ENCODE results near the gene ASAP3.
A peak's percentile ranks its signal among the peaks of the same experiment; 100 is the strongest.

ASAP3 gene

GRCh38 chr1:23403735-23404486 lies 80.1 kb downstream of the ASAP3 start (continued):
- TF ChIP-seq ZNF324 (tag by site-specific recombination; IDR thresholded peaks at IDR 0.05) (peak; percentile 43; the same call in 1 of the 2 replicates), KLF1 (tag by site-specific recombination; IDR thresholded peaks at IDR 0.05) (no peak; the same call in 1 of the 2 replicates), INSM2 (tag by site-specific recombination; IDR thresholded peaks at IDR 0.05) (peak; percentile 86), ZNF529 (tag by site-specific recombination; IDR thresholded peaks at IDR 0.05; ENCODE audit: insufficient replicate concordance) (no peak), ZNF311 (tag by site-specific recombination; IDR thresholded peaks at IDR 0.05; ENCODE audit: borderline replicate concordance) (no peak), ZNF19 (tag by site-specific recombination; IDR thresholded peaks at IDR 0.05; ENCODE audit: low read depth) (no peak), ZNF600 (tag by site-specific recombination; IDR thresholded peaks at IDR 0.05) (peak; percentile 97), HOXA7 (CRISPR knock-in tag; IDR thresholded peaks at IDR 0.05; ENCODE audit: borderline replicate concordance) (no peak), ZNF302 (tag by site-specific recombination; IDR thresholded peaks at IDR 0.05; ENCODE audit: low read depth) (no peak), PBX3 (CRISPR knock-in tag; IDR thresholded peaks at IDR 0.05) (no peak), ZNF514 (tag by site-specific recombination; IDR thresholded peaks at IDR 0.05) (no peak), ZNF791 (tag by site-specific recombination; IDR thresholded peaks at IDR 0.05) (no peak), ZNF140 (tag by site-specific recombination; IDR thresholded peaks at IDR 0.05) (no peak), HOXD13 (CRISPR knock-in tag; IDR thresholded peaks at IDR 0.05; ENCODE audit: borderline replicate concordance) (no peak), KLF16 (tag by site-specific recombination; IDR thresholded peaks at IDR 0.05) (peak; percentile 18; the same call in 1 of the 2 replicates), ZNF510 (tag by site-specific recombination; IDR thresholded peaks at IDR 0.05; ENCODE audit: insufficient replicate concordance) (no peak), ZFHX2 (tag by site-specific recombination; conservative IDR thresholded peaks at IDR 0.05) (peak; percentile 32; the same call in 1 of the 2 replicates), ZNF133 (tag by site-specific recombination; IDR thresholded peaks at IDR 0.05) (no peak), WT1 (tag by site-specific recombination; IDR thresholded peaks at IDR 0.05) (no peak), PRDM10 (tag by site-specific recombination; IDR thresholded peaks at IDR 0.05) (peak; percentile 98), ZFP41 (tag by site-specific recombination; IDR thresholded peaks at IDR 0.05; ENCODE audit: borderline replicate concordance) (no peak), ZNF391 (tag by site-specific recombination; IDR thresholded peaks at IDR 0.05; ENCODE audit: borderline replicate concordance, low read depth) (no peak), ZNF16 (tag by site-specific recombination; IDR thresholded peaks at IDR 0.05; ENCODE audit: low read depth) (no peak), ZNF670 (tag by site-specific recombination; IDR thresholded peaks at IDR 0.05; ENCODE audit: low read depth) (no peak), RBAK (tag by site-specific recombination; IDR thresholded peaks at IDR 0.05) (no peak), KLF8 (tag by site-specific recombination; IDR thresholded peaks at IDR 0.05) (peak; percentile 45), FEZF1 (tag by site-specific recombination; IDR thresholded peaks at IDR 0.05) (0 out of 2 replicates have a peak, but pooled peaks have one; percentile 35), GLIS1 (tag by site-specific recombination; IDR thresholded peaks at IDR 0.05) (peak; percentile 75), ZNF555 (tag by site-specific recombination; conservative IDR thresholded peaks at IDR 0.05) (no peak), ZNF174 (tag by site-specific recombination; IDR thresholded peaks at IDR 0.05) (no peak), SP3 (tag by site-specific recombination; IDR thresholded peaks at IDR 0.05) (peak; percentile 32; the same call in 1 of the 2 replicates), ZNF48 (tag by site-specific recombination; IDR thresholded peaks at IDR 0.05) (no peak), GLI2 (tag by site-specific recombination; IDR thresholded peaks at IDR 0.05; ENCODE audit: borderline replicate concordance, low read depth) (no peak)
- TF ChIP-seq, protein P1, sequence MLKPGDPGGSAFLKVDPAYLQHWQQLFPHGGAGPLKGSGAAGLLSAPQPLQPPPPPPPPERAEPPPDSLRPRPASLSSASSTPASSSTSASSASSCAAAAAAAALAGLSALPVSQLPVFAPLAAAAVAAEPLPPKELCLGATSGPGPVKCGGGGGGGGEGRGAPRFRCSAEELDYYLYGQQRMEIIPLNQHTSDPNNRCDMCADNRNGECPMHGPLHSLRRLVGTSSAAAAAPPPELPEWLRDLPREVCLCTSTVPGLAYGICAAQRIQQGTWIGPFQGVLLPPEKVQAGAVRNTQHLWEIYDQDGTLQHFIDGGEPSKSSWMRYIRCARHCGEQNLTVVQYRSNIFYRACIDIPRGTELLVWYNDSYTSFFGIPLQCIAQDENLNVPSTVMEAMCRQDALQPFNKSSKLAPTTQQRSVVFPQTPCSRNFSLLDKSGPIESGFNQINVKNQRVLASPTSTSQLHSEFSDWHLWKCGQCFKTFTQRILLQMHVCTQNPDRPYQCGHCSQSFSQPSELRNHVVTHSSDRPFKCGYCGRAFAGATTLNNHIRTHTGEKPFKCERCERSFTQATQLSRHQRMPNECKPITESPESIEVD (tag by site-specific recombination; IDR thresholded peaks at IDR 0.05): no peak
